NCI-H1417 (cell line): ENCODE data around the gene SMAP1.

Source experiments
- DNase-seq, 3 experiments: peaks; one replicate each; lab custom pipeline; 2025; lab: John Stamatoyannopoulos, UW

Gene SMAP1

DNA sequence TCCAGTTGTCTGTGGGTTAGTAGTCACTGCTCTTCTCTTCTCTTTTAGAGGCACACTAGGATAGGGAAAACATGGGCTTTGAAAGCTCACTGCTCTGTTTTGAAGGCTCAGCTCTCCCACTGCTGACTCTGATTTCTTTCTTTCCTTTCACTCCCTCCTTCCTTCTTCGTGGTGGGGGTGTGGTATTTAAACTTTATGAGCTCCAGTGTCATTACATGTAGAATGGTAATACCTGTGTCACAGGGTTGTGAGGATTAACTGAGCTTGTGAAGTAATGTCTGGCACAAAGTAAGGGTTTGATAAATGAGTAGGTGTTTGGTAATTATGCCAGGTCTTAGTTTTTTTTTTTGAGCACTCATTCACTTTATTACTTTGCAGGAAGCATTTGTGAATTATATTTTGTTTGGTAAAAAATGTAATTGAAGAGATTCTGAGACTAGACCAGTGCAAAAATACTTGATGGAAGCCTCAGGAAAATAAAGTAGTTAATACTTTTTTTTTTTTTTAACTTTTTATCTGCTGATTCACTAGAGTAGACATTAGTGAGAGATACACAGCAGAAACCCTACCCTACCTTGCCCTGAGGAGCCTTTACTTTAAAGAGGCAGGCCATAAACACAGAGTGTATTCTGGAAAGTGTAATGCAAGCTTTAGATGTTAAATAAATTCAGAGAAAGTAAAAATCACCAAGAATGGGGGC is 17.3 kb downstream of the SMAP1 start:
- no peak for DNase-seq

DNA sequence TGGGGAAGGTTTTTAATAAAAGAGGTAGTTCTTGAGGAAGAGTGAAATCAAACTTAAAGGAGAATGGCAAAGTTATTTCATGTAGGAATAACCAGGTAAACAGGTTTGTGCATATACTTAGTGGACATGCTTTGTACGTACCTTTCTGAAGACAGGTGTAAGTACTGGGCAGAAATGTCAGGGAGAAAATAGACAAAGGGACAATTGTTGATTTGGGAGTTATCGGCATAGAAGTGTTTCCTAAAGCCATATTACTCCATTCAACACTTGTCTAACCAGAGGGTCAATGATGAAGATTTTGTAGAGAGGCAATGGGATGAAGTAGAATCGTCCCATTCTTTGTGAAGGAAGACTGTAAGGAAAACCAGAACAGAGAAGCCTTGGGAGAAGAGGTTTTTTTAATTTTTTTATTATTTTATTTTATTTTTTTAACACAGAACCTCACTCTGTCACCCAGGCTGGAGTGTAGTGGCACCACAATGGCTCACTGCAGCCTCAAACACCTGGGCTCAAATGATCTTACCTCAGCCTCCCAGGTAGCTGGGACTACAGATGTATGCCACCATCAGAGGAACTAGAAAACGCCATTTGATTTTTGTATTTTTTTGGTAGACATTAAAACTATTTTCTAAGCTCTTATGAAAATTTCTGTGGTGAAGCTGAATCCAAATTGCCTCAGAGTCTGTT is 18.0 kb downstream of the SMAP1 start:
- no peak for DNase-seq

DNA sequence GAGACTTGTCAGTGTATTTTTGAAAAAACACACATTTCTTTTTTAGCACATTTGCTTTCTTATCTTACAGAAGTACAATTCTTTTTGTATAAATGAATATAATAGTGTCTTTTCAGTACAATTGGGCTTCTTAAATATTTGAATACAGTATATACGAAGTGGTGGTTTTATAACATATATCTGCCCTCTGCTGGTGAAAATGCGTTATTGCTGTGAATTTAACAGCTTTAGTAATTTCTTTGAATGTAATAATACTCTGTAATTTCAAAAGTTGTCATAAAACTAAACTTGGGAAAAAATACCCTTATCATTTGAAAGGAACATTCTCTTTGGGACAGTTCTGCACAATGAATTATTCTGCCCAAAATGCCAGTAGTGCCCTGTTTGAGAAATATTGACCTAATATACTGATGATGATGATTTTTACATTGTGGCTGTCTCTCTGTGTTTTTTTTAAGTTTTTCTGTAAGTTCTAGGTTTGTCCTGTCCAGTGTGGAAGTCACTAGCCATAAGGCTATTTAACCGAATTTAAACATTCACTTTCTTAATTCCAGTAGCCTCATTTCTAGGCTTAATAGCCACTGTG is 19.0 kb downstream of the SMAP1 start:
- DNase-seq = peak in 2 of 3 experiments; percentile 43 to 63

DNA sequence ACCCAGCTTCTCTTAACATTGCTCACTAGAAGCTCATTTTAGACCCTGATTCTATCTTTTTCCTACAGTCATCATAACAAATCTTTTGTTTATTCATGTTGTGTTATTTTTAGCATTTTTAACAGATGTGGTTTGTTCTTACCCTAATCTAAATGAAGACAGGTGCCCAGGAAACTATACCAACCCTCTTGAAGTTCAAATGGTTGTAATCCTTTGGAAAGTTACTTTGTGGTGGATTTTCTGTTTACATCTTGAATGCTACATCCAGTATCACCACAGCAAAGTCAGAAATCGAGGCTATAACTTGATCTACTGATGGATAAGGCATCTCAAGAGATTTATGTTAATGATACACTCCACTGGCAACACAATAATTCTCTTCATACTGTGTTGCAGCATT is 26.2 kb downstream of the SMAP1 start:
- no peak for DNase-seq

DNA sequence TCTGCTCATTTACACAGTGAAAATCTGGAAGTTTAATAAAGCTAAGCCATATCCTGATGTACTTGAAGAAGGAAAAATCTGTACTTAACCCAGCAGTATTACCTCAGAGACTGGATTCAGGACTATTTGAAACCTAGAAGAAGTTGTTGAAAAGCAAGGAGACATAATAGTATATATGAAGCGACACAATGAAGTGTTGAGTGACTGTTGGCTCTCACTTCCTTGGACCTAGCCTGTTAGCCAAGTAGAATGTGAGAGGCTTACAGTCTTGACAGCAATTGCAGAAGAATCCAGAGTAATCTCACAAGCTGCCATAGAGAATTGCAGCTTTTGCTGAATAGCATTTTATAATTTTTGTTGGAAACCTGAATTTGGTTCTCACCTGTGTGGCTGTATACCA is 26.7 kb downstream of the SMAP1 start:
- DNase-seq = no peak

DNA sequence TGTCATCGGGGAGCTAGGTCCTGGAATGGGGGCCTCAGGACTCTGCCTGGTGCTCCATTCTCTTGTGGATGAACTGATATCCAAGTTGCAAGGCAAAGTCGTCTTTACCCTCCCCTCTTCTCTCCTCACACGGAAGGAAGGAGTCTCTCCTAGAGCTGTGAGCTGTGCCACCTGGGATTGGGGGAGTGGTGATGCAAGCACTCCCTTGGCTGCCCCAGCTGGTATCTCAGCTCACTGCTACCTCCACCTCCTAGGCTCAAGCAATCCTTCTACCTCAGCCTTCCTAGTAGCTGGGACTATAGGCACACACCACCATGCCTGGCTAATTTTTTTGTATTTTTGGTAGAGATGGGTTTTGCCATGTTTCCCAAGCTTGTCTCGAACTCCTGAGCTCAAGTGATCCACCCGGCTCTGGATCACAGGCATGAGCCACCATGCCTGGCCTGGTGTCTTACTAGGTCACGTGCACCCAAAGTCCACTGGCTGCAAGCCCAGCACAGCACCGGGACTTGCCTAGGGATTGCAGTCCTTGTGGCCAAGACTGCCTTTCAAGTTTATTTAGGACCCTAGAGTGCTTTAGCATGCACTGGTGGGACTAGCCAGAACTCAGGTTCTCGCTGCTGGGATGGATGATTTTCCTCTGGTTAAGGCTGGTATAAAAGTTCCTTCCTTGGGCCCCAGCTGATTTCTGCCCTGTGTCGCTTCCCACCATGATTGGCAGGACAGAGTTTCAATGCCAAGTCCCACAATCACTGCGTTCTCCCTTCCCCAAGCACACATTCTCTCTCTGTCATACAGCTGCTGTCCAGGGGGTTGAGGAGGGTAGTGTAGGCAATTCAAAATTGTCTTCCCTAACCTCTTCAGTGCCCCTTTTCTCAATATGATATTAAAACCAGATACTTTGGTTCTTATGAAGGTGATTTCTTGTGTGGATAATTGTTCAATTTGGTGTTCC is 33.5 kb downstream of the SMAP1 start:
- no peak for DNase-seq

DNA sequence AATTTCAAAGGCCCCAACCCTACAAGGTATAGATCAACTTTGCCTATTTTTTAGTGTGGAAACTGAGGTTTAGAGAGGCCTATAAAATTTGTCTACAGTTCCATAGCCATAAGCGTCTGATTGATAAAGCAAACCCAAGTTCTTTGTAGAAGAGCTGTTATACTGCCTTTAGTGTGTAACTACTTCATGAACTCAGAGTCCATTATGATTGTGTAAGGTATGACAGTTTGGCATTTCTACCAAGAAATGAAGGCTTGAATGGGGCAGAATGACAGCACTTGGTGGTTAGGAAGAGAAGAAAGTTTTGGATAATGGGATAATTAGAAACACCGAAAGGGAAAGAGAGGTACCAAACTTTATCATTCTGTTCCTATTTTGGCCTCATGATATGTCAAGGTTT is 38.1 kb downstream of the SMAP1 start:
- DNase-seq = no peak

DNA sequence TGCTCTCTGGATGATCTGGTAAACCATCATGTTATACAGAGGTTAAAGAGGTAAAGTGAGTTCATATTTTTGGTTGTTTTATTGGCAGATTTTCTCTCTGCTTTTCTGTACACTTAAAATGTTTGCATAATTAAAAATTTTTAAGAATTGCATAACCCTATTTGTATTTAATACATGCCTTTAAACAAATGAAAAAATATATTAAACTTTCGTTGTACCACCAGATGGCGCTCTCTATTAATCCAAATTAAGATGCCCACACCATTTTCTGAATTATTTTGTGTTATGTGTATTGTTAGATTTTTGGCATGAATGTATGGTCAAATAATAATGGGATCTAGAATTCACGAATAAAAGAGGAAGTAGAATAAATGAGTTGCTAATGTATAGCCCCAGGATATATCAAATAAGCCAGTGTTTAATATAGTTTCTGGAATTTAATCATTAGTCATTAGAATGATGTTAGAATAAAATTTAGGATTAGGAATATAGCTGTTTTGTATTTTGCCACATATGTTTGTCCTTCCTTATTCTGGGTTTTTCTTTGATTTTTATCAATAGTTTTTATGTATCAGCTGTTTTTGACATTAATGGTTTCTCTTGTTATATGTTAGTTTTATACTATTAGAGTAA is 38.9 kb downstream of the SMAP1 start:
- peak; percentile 22 to 68 (median 38) for DNase-seq

DNA sequence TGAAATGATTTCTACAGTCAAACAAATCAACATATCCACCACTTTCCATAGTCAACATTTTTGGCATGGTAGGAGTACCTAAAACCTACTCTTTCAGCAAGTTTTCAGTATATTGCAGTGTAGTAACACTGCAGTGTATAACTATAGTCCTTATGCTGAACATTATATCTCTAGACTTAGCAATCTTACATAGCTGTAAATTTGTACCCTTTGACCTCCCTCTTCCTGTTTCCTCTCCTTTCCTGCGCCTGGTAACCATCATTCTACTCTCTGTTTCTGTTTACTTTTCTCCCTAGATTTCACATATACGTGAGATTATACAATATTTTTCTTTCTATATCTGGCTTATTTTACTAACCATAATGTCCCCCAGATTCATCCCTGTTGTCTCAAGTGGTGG is 40.2 kb downstream of the SMAP1 start:
- no peak for DNase-seq

DNA sequence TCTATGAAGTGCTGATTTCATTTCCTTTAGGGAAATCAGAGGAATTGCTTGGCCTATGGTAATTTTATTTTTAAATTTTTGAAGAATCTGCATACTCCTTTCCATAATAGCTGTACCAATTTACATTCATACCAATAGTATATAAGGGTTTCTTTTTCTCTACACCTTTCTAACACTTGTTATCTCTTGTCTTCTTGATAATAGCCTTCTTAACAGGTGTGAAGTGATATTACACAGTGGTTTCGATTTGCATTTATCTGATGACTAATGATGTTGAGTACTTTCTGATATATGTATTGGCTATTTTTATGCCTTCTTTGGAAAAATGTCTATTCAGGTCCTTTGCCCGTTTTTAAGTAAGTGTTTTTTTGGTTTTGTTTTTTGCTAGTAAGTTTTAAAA is 40.8 kb downstream of the SMAP1 start:
- peak in 1 of 3 experiments; percentile 30 for DNase-seq

DNA sequence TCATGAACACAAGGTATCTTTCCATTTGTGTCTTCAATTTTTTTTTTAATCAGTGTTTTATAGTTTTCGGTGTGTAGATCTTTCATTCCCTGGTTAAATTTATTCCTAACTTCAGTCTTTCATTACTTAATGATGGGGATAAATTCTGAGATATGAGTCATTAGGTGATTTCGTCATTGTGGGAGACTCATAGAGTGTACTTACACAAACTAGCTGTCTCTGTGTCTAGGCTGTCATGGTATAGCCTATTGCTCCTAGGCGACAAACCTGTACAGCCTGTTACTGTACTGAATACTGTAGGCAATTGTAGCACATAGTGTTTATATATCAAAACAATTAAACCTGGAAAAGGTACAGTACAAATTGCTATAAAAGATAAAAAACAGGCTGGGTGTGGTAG is 42.1 kb downstream of the SMAP1 start:
- DNase-seq = no peak

DNA sequence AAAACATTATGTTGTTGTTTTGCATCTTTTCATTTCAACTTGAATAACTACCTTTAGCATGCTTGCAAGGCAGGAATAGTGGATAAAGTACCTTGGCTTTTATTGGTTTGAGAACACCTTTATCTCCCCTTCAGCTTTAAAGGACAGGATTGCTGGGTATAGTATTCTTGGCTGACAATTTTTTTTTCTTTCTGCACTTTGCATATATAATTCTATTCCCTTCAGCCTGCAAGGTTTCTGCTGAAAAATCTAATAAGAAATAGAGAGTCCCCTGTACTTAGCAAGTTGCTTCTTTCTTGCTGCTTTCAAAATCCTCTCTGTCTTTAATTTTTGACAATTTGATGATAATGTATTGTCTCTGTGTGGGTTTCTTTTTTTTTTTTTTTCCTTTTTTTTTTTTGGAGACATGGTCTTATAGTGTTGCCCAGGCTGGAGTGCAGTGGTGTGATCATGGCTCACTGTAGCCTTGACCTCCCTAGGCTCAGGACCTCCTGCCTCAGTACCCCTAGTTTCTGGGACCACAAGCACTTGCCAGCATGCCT is 47.1 kb downstream of the SMAP1 start:
- DNase-seq = no peak

DNA sequence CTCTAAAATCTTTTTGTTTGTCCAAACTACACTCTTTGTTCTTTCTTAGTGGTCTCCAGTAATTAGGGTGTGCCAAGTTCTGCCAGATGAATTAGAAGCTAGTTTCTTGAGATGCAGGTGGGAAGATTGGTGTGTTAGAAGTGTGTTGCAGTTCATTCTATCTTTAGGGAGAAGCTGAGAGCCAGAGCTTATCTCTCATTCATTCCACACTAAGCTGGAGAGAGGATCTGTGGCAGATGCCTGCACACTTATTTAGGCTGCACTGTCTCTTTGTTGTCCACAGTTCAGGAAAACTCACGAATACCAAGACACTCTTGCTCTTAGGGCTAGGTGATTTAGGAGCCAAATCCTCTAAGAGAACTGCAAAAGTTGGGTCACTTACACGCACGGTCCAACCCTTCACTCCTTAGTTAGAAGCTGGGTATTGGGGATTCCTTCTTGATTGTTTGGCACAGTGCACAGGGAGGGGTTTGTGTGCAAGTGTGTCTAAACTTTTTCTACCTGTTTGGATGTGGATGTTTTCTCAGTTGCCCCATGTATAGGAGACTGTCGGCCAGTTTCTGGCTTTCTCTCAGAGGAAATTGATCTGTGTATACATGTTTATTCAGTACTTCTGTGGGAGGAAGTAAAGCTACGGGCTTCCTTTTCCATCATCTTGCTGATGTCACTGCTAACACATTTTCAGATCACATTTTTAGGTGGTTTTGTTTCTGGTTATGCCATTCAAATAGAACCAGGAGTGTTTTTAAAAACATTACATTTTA is 49.5 kb downstream of the SMAP1 start:
- no peak for DNase-seq

DNA sequence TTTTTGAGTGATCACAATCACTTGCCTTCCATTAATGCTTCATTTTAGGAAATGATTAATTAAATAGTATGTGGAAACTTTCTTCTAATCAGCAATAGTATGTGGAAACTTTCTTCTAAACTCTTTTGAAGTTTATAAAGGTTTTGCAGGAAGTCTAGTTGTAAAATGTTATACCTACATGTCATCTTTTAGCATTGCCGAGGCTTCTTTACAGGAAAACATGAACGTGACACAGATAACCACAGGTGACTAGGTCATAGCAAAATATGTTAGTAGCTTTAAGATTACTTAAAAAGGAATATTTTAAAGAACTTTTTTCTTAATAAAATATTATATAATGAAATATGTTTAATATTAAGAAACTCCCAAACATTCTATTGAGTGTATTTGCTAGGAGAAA is 56.8 kb downstream of the SMAP1 start:
- no peak for DNase-seq

DNA sequence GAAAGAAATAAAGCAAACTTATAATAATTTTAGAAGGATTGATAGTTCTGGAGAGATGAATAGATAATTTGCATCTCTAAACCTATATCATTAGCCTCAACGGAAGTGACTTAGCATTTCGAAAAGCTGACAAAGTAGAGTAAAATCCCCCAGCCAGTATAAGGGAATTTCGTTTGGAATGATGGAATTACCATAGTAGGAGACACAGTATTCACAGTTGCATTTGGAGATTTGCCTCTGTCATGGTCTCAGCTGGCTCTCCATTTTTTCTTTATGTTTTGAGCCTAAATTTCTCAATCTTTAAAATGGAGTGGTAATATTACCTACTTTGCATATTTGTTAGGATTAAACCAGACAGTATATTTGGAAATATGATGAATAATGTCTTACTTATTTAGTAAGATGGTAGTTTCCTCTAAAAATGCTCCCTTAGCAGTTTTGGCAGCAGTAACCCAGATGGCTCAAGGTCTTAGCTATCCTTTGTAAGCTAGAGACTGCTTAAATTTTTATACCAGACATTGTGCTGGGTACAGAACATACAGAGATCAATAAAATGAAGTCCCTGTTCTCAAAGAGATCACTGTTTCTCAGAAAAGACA is 58.2 kb downstream of the SMAP1 start:
- DNase-seq = no peak

DNA sequence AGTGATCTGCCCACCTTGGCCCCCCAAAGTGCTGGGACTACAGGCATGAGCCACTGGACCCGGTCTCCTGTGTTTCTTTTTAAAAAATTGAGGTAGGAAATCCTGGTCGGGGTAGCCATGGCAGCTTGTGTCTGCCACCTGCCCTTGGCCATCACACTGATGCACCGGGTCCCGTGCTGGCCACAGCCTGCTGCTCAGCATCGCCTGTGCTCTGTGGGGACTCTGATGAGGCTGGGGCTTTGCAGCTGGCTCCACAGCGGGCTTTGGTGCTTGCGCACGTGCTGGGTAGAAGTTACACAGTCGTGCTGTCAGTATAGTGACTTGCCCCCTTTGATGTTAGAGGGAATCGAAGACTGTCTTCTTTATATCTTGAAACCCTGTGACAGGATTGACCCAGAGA is 66.7 kb downstream of the SMAP1 start:
- no peak for DNase-seq

DNA sequence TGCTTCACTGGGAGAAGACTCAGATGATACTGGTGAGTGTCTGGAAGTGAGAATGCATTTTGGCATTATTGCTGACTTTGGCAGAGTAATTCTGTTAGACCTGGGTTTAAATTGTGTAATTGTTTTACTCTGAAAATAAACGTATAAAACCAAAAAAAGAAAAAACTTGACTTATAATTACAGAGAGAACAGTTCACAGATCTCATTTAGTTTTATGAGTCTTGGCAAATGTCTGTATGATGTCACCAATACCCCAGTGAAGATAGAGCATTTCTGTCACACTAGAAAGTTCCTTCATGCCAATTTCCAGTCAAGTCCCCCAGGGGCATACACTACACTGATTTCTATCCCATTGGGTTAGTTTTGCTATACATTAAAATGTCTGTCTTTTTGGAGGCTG is 67.3 kb downstream of the SMAP1 start:
- no peak for DNase-seq

DNA sequence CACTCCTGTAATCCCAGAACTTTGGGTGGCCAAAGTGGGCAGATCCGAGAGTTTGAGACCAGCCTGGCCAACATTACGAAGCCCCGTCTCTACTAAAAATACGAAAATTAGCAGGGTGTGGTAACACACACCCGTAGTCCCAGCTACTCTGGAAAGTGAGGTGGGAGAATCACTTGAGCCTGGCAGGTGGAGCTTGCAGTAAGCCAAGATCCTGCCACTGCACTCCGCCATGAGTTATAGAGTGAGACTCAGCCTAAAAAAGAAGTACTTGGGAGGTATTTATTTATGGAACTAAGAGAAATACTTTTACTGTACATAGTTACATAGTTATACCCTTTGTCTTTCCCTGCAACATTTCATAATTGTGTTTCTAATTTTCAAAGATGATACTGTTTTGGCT is 67.8 kb downstream of the SMAP1 start:
- DNase-seq = no peak

DNA sequence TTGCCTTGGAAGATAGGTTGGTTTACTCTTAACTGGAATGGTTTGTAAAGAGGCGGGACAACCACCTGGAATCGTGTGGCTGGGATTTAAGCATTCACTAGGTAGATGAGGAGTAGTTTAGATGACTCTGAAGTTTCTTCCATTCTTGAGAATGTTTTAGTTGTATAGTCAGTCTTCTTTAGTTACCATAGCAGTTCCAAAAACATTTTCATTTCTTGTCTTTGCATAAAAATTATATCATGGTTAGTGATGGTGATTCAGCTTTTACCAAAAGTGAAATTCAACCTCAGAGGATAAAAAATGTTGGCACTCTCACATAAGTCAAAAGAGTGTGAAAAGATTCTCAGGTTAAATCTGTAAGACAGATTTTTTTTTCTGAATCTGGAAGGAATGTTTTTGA is 70.3 kb downstream of the SMAP1 start:
- no peak for DNase-seq

DNA sequence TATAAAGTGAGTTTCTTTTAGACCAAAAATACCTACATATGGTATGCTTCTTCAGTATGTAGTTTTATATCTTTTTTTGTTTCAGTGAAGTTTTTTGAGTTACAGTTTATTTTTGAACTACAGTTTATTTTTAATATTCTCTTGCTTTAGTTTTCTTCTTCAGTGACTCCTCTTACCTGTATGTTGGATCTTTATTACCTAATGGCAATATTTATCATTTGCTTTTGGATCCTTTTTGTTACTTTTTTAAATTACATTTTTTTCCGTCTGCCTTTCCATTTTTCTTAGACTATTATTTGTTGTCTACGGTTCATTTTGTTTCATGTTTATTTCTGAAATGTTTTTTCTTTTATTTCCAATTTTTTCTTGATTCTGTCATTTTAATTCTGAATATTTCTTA is 71.9 kb downstream of the SMAP1 start:
- no peak for DNase-seq
